HEK293 (cell line): ENCODE results near the gene DNAJB4.

Source experiments
- YY2 ChIP-seq: fragments of 450-650 bp; formaldehyde crosslinking; IDR thresholded peaks from 2 replicates; pipeline ENCODE4 v1.5.1; 2016; ENCODE audit warnings: missing biosample characterization, missing genetic modification characterization
- ZBTB1 ChIP-seq: fragments of 450-650 bp; formaldehyde crosslinking; IDR thresholded peaks from 2 replicates; pipeline ENCODE4 v1.5.1; 2016; ENCODE audit warnings: missing biosample characterization, missing genetic modification characterization
- ZFP41 ChIP-seq: fragments of 450-650 bp; formaldehyde crosslinking; IDR thresholded peaks from 2 replicates; pipeline ENCODE4 v1.5.1; 2016; ENCODE audit warnings: missing biosample characterization, missing genetic modification characterization, borderline replicate concordance
- ZNF510 ChIP-seq: fragments of 450-650 bp; formaldehyde crosslinking; IDR thresholded peaks from 2 replicates; pipeline ENCODE4 v1.5.1; 2018; ENCODE audit warnings: mild to moderate bottlenecking, missing genetic modification characterization, missing biosample characterization; ENCODE audit not compliant: insufficient replicate concordance
- ZNF571 ChIP-seq: fragments of 450-650 bp; formaldehyde crosslinking; IDR thresholded peaks from 2 replicates; pipeline ENCODE4 v1.5.0; 2017; ENCODE audit warnings: missing biosample characterization, missing genetic modification characterization
- ZNF658 ChIP-seq: fragments of 450-650 bp; formaldehyde crosslinking; IDR thresholded peaks from 2 replicates; pipeline ENCODE4; 2016; ENCODE audit warnings: missing biosample characterization, missing genetic modification characterization
- TF ChIP-seq, protein P1 (sequence below): fragments of 450-650 bp; formaldehyde crosslinking; IDR thresholded peaks from 2 replicates; pipeline ENCODE4 v1.5.1; 2016; ENCODE audit warnings: missing biosample characterization, missing genetic modification characterization

- TF ChIP-seq, protein P1, sequence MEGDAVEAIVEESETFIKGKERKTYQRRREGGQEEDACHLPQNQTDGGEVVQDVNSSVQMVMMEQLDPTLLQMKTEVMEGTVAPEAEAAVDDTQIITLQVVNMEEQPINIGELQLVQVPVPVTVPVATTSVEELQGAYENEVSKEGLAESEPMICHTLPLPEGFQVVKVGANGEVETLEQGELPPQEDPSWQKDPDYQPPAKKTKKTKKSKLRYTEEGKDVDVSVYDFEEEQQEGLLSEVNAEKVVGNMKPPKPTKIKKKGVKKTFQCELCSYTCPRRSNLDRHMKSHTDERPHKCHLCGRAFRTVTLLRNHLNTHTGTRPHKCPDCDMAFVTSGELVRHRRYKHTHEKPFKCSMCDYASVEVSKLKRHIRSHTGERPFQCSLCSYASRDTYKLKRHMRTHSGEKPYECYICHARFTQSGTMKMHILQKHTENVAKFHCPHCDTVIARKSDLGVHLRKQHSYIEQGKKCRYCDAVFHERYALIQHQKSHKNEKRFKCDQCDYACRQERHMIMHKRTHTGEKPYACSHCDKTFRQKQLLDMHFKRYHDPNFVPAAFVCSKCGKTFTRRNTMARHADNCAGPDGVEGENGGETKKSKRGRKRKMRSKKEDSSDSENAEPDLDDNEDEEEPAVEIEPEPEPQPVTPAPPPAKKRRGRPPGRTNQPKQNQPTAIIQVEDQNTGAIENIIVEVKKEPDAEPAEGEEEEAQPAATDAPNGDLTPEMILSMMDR (tag by site-specific recombination), result no peak
- no peak for TF ChIP-seq ZNF571 (tag by site-specific recombination)
- no peak for TF ChIP-seq ZFP41 (tag by site-specific recombination)
- no peak for TF ChIP-seq YY2 (tag by site-specific recombination)
- no peak for TF ChIP-seq ZNF510 (tag by site-specific recombination)
- no peak for TF ChIP-seq ZBTB1 (tag by site-specific recombination)
- no peak for TF ChIP-seq ZNF658
Measured at GRCh38 chr1:77961392-77961791, 43.3 kb upstream of the DNAJB4 start.
